Activated naive CD8-positive, alpha-beta T cell treated with anti-CD3 and anti-CD28 coated beads for 36 hours (primary cell): ENCODE measurements around the gene PARP8. TPM values are rescaled to one million over a fixed set of nuclear protein-coding genes. Genes with fewer than 3 reads are reported as not detected.
"Not testable (repeated sequence)": the region's sequence is repeated elsewhere in the genome, so short reads cannot be mapped to it uniquely, and the experiment has no call there.

Experiments used
- DNase-seq: peaks from one replicate; pipeline ENCODE4 v3.0.0; 2021
- H3K27ac Mint-ChIP-seq: one replicate; pipeline ENCODE4 v1.8.0; 2022; ENCODE audit warnings: mild to moderate bottlenecking, moderate library complexity, mixed read lengths
- H3K27me3 Mint-ChIP-seq: one replicate; pipeline ENCODE4 v1.8.0; 2022; ENCODE audit warnings: mild to moderate bottlenecking, mixed read lengths
- H3K36me3 Mint-ChIP-seq: one replicate; pipeline ENCODE4 v1.8.0; 2021; ENCODE audit warnings: mild to moderate bottlenecking, mixed read lengths
- H3K4me1 Mint-ChIP-seq: one replicate; pipeline ENCODE4 v1.8.0; 2021; ENCODE audit warnings: mixed read lengths
- H3K4me3 Mint-ChIP-seq: one replicate; pipeline ENCODE4 v1.8.0; 2022; ENCODE audit warnings: mild to moderate bottlenecking, moderate library complexity, mixed read lengths
- H3K9me3 Mint-ChIP-seq: one replicate; pipeline ENCODE4 v1.8.0; 2022; ENCODE audit warnings: mixed read lengths
- total RNA-seq, 2 experiments: library from RNA; stranded (reverse); gene quantifications; one replicate each; pipeline ENCODE4 v1.2.3, GENCODE V29; 2021

The PARP8 gene
- total RNA-seq, 2 experiments from 2014 or later = 41.0 to 43.6 TPM

DNA sequence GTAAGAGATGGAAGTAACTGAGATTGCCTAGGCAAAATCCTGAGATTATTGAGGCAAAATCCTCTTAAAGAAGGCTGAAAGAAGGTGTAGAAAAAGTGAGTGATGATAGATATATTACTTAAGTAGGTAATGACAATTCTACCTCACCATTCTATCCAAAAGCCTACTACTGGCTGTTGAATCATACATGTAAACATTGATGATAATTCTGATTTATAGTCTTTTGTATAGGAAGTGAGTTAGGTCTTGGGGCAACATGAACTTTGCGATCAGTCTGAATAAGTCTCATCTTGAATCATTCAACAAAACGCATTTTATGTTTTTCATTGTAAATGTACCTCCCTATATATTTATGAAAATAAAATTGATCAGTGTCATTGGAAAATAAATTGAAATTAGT, 99.6 kb downstream of the PARP8 start:
- no peaks in the 10 kb centered on the region for H3K27me3 Mint-ChIP-seq
- no peak overlapping the region for H3K27ac Mint-ChIP-seq
- no peaks in the 10 kb centered on the region for H3K9me3 Mint-ChIP-seq
- H3K4me3 Mint-ChIP-seq = no peak overlapping the region
- DNase-seq = no peak
- H3K36me3 Mint-ChIP-seq = peaks cover 26% of the 10 kb centered on the region
- H3K4me1 Mint-ChIP-seq = peaks cover 29% of the 10 kb centered on the region

DNA sequence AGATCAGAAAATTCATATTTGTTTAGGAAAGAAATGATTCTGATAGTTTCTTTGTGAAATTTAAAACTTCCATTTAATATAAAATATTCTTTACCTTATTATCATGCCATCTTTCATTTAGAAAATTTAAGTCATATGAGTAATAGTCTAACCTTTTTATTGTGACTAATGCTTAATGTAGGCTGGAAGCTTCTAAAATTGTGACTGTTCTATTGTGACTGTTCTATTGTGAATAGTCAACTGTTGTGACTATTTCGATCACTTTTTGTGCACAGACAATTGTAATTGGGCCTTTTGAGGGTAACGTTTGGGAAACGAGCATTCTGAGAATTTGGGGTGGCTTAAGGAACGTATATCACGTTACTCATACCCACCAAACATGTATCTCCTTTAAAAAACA, 100.0 kb downstream of the PARP8 start:
- no peak overlapping the region for H3K4me3 Mint-ChIP-seq
- no peaks in the 10 kb centered on the region for H3K27me3 Mint-ChIP-seq
- DNase-seq = no peak
- peaks cover 29% of the 10 kb centered on the region for H3K4me1 Mint-ChIP-seq
- peaks cover 26% of the 10 kb centered on the region for H3K36me3 Mint-ChIP-seq
- H3K9me3 Mint-ChIP-seq = no peaks in the 10 kb centered on the region
- H3K27ac Mint-ChIP-seq = no peak overlapping the region

DNA sequence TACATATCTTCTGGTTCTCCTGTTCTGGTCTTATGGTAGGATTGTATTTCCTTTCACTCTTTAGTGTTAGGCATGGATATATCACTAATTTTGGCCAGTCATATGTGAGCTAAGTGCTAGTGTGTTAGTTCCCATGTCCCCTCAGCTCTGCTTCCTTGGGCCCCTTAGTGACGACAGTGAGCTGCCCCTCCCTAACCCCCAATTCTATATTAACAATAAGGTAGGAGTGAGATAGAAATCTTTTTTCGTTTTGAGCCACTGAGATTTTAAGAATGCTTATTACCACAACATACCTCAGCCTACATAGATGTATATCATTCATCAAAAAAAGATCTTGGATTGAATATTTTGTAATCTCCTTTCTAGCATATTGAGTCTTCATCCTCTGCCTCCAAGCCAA, 100.5 kb downstream of the PARP8 start:
- Mint-ChIP-seq H3K27me3 (no peaks in the 10 kb centered on the region), H3K4me1 (peaks cover 29% of the 10 kb centered on the region), H3K4me3 (no peak overlapping the region), H3K27ac (no peak overlapping the region), H3K36me3 (peaks cover 29% of the 10 kb centered on the region), H3K9me3 (peaks cover 2% of the 10 kb centered on the region)
- DNase-seq = no peak

DNA sequence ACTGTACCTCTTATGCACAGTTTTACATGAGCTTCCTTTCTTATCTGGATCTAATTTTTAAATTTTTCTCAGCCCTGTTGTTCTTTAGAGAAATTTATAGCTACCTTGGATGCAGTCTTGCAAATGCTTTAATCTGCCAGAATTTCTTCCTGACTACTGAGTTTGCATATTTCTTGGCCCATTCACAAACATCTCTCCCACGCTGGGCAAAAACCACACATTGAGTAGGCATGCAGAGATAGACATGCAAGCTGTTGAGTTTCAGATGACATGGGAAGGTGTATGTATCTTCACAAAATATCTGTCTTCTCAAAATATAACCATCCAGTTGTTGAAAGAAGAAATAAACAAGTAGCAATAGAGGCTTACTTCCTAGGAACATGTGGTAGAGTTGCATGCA, 101.2 kb downstream of the PARP8 start:
- H3K4me1 Mint-ChIP-seq = peaks cover 29% of the 10 kb centered on the region
- H3K9me3 Mint-ChIP-seq = peaks cover 3% of the 10 kb centered on the region
- H3K27me3 Mint-ChIP-seq = no peaks in the 10 kb centered on the region
- H3K36me3 Mint-ChIP-seq = peaks cover 31% of the 10 kb centered on the region
- H3K27ac Mint-ChIP-seq = no peak overlapping the region
- no peak overlapping the region for H3K4me3 Mint-ChIP-seq
- DNase-seq = no peak

DNA sequence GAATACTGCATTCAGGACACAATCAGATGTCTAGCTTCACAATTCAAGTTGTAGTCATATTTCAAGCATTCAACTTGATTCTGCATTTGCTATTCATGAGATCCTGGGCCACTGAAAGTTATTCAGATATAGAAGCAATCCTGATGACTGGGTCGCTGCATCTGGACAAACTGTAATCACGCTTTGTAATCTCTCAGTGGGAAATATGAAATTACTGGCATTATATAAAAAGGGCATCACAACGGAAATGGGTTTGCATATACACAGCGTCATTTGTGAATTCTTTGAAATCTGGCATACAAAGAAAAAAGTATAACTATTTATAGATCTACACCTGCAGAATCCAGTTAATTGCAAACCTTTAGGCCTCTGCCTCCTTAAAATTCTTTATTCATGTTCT, 102.2 kb downstream of the PARP8 start:
- no peak overlapping the region for H3K27ac Mint-ChIP-seq
- no peaks in the 10 kb centered on the region for H3K27me3 Mint-ChIP-seq
- H3K4me3 Mint-ChIP-seq = no peak overlapping the region
- peaks cover 10% of the 10 kb centered on the region for H3K9me3 Mint-ChIP-seq
- H3K36me3 Mint-ChIP-seq = peaks cover 39% of the 10 kb centered on the region
- H3K4me1 Mint-ChIP-seq = peaks cover 29% of the 10 kb centered on the region
- DNase-seq = no peak

DNA sequence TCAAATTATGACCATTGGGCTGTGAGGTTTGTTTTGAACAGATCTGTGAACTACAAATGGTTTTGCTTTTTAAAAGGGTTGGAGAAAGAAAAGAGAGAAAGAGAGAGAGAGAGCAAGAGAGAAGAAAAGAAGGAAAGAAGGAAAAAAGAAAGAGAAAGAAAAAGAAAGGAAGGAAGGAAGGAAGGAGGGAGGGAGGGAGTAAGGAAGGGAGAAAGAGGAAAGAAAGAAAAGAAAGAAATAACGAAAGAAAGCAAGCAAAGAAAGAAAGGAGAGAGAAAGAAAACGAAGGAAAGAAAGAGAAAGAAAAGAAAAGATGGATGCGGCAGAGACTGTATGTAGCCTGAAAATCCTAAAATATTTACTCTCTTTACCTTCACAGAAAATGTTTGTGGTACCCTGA, 104.0 kb downstream of the PARP8 start:
- Mint-ChIP-seq H3K27me3 (no peaks in the 10 kb centered on the region), H3K4me3 (no peak overlapping the region), H3K9me3 (peaks cover 15% of the 10 kb centered on the region), H3K27ac (peak overlapping the region; percentile 47), H3K36me3 (peaks cover 49% of the 10 kb centered on the region), H3K4me1 (peaks cover 27% of the 10 kb centered on the region)
- no peak for DNase-seq

DNA sequence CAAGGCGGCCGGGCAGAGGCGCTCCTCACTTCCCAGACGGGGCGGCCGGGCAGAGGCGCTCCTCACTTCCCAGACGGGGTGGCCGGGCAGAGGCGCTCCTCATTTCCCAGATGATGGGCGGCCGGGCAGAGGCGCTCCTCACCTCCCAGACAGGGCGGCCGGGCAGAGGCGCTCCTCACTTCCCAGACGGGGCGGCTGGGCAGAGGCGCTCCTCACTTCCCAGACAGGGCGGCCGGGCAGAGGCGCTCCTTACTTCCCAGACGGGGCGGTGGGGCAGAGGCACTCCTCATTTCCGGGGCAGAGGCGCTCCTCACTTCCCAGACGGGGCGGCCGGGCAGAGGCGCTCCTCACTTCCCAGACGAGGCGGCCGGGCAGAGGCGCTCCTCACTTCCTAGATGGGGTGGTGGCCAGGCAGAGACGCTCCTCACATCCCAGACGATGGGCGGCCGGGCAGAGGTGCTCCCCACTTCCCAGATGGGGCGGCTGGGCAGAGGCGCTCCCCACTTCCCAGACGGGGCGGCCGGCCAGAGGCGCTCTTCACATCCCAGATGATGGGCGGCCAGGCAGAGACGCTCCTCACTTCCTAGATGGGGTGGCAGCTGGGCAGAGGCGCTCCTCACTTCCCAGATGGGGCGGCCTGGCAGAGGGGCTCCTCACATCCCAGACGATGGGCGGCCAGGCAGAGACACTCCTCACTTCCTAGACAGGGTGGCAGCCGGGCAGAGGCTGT, 108.2 kb downstream of the PARP8 start:
- H3K4me3 Mint-ChIP-seq, H3K27ac Mint-ChIP-seq, H3K27me3 Mint-ChIP-seq, DNase-seq: not testable (repeated sequence)
- Mint-ChIP-seq H3K9me3 (peaks cover 15% of the 10 kb centered on the region), H3K4me1 (peaks cover 11% of the 10 kb centered on the region), H3K36me3 (peaks cover 61% of the 10 kb centered on the region)

DNA sequence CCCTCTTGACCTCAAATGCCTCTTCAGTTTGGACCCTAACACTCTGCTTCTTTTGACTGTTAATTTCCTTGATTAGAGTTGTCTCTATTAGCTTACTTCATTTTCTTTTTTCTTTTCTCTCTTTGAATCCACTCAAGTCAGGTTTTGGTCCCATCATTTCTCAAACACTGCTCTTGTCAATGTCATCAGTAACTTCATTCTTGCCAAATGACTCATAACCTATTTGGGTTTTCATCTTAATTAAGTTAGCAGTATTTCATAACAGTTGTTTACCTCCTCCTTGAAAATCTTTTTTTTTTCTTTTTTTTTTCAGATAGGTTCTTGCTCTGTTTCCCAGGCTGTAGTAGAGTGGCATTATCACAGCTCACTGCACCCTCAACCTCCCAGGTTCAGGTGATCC, 119.6 kb downstream of the PARP8 start:
- H3K27ac Mint-ChIP-seq = peak overlapping the region; percentile 3
- peaks cover 2% of the 10 kb centered on the region for H3K9me3 Mint-ChIP-seq
- H3K4me3 Mint-ChIP-seq = no peak overlapping the region
- H3K36me3 Mint-ChIP-seq = peaks cover 44% of the 10 kb centered on the region
- no peak for DNase-seq
- H3K4me1 Mint-ChIP-seq = peaks cover 3% of the 10 kb centered on the region
- H3K27me3 Mint-ChIP-seq = no peaks in the 10 kb centered on the region

DNA sequence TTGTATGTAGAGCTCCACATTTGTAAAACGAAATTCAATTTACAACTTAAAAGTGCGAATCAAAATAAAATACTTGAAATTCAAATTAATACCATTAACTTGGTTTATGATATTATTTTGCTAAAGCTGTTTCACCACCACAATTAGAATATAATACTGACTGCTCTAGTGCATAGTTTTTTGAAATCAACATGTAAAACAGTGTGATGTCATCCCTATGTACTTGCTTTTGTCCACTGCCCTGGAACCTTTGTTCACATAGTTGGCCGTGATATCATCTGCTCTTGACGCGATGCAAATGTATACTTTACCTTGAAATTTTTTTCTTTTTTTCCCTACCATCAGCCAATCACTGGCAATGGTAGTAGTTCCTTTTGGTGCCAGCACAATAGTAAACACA, 125.4 kb downstream of the PARP8 start:
- H3K36me3 Mint-ChIP-seq = peaks cover 38% of the 10 kb centered on the region
- no peak overlapping the region for H3K27ac Mint-ChIP-seq
- H3K27me3 Mint-ChIP-seq = no peaks in the 10 kb centered on the region

DNA sequence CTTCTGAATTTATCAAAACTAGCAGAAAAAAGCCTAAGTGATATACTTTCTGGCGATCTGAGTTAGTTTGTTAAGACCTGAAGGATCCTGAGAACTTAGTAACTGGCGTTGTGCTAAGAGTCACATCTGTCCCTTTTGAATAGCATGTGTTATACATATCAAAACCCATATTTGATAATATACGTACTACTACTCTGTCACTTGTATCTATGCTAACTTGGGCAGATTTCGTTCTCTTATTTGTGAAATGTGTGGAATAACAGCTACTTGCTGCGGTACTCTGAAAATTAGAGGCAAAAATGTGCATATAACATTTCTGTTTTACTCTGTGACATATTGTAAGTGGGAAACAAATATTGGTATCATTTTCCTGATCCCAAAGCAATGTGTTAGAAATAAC, 126.4 kb downstream of the PARP8 start:
- DNase-seq = no peak
- Mint-ChIP-seq H3K4me3 (no peak overlapping the region), H3K27me3 (no peaks in the 10 kb centered on the region), H3K9me3 (no peaks in the 10 kb centered on the region), H3K27ac (no peak overlapping the region), H3K36me3 (peaks cover 35% of the 10 kb centered on the region), H3K4me1 (no peaks in the 10 kb centered on the region)

More for the DNA sequence above, 125.4 kb downstream of the PARP8 start:
- H3K9me3 Mint-ChIP-seq = no peaks in the 10 kb centered on the region
- no peak for DNase-seq
- H3K4me3 Mint-ChIP-seq = no peak overlapping the region
- no peaks in the 10 kb centered on the region for H3K4me1 Mint-ChIP-seq

DNA sequence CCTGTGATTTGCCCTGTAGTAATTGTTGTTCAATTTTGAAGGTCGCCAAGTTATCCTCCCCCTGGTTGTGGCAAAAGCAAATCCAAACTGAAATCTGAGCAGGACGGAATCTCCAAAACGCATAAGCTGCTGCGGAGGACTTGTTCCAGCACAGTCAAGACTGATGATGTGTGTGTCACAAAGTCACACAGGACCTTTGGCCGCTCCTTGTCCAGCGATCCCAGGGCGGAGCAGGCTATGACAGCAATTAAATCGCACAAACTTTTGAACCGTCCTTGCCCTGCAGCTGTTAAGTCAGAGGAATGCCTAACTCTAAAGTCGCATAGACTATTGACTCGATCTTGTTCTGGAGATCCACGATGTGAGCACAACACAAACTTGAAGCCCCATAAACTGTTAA, 128.4 kb downstream of the PARP8 start:
- DNase-seq = no peak
- no peak overlapping the region for H3K27ac Mint-ChIP-seq

DNA sequence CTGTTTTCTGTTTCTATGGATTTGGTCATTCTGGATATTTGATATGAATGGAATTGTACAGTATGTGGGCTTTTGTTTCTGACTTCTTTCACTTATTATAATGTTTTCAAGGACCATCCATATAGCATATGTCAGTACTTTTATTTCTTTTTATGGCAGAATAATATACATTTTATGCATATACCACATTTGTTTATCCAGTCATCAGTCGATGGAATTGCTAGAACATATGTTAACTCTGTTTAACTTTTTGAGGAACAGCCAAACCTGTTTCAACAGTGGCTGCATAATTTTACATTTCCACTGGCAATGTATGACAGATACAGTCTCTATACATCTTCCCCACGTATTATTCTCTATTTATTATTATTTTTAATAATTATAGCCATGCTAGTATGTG, 131.6 kb downstream of the PARP8 start:
- no peak for DNase-seq
- peaks cover 57% of the 10 kb centered on the region for H3K36me3 Mint-ChIP-seq
- H3K4me3 Mint-ChIP-seq = no peak overlapping the region
- no peaks in the 10 kb centered on the region for H3K27me3 Mint-ChIP-seq
- peaks cover 4% of the 10 kb centered on the region for H3K4me1 Mint-ChIP-seq
- peaks cover 15% of the 10 kb centered on the region for H3K9me3 Mint-ChIP-seq
- no peak overlapping the region for H3K27ac Mint-ChIP-seq

More for the DNA sequence above, 128.4 kb downstream of the PARP8 start:
- H3K4me1 Mint-ChIP-seq = no peaks in the 10 kb centered on the region
- H3K9me3 Mint-ChIP-seq = peaks cover 4% of the 10 kb centered on the region
- H3K27me3 Mint-ChIP-seq = no peaks in the 10 kb centered on the region
- no peak overlapping the region for H3K4me3 Mint-ChIP-seq
- peaks cover 46% of the 10 kb centered on the region for H3K36me3 Mint-ChIP-seq

DNA sequence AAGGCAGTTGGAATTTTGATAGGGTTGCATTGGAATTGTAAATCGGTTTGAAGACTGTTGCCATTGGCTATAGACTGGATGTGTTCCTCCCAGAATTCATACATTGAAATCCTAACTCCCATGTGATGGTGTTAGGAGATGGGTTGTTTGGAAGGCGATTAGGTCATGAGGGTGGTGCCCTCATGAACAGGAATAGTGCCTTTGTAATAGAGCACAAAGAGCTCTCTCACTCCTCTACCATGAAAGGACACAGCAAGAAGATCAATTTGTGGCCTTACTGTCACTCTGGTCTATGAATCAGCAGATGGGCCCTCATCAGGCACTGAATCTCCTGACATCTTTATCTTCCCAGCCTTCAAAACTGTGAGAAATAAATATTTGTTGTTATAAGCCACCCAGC, 133.2 kb downstream of the PARP8 start:
- peaks cover 25% of the 10 kb centered on the region for H3K9me3 Mint-ChIP-seq
- H3K4me1 Mint-ChIP-seq = peaks cover 5% of the 10 kb centered on the region
- no peaks in the 10 kb centered on the region for H3K27me3 Mint-ChIP-seq
- H3K36me3 Mint-ChIP-seq = peaks cover 70% of the 10 kb centered on the region
- no peak for DNase-seq
- H3K27ac Mint-ChIP-seq = no peak overlapping the region
- H3K4me3 Mint-ChIP-seq = no peak overlapping the region

DNA sequence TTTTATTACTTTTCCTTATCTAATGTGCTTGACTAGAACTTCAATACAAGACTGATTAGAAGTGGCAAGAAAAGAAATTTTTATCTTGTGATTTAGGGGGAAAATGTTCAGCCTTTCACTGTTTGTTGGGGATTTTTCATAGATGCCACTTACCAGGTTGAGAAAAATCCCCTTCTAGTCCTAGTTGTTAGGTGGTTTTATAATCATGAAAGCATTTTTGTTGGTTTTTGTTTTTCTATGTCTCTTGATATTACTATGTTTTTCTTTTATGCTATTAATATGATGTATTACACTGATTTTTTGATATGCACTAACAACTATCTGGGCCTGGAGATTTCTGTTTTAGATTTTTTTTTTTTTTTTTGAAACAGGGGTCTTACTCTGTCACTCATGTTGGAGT, 134.0 kb downstream of the PARP8 start:
- no peak for DNase-seq
- peaks cover 65% of the 10 kb centered on the region for H3K36me3 Mint-ChIP-seq
- peaks cover 25% of the 10 kb centered on the region for H3K9me3 Mint-ChIP-seq
- no peak overlapping the region for H3K4me3 Mint-ChIP-seq
- H3K4me1 Mint-ChIP-seq = peaks cover 10% of the 10 kb centered on the region
- H3K27me3 Mint-ChIP-seq = no peaks in the 10 kb centered on the region
- H3K27ac Mint-ChIP-seq = no peak overlapping the region

DNA sequence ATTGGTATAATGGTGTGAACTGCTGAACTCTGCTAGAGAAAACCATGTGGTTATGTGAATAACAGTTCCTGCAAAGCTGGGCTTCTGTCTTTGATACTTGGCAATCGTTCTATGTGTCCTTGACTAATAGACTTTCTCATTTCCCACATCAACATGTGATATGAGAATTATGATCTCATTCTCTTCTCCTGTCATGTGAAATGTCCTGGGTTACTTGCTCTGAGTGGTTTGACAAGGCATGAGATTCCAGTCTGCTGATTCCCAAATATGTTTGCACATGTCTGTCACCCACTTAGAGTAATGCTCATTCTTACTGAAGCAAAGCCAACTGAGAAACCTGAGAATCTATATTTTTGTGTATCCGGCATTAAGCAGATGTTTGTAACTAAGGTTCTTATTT, 141.2 kb downstream of the PARP8 start:
- DNase-seq = no peak
- H3K9me3 Mint-ChIP-seq = peaks cover 29% of the 10 kb centered on the region
- H3K27me3 Mint-ChIP-seq = no peaks in the 10 kb centered on the region
- no peak overlapping the region for H3K27ac Mint-ChIP-seq
- H3K4me1 Mint-ChIP-seq = peaks cover 22% of the 10 kb centered on the region
- peaks cover 64% of the 10 kb centered on the region for H3K36me3 Mint-ChIP-seq
- H3K4me3 Mint-ChIP-seq = no peak overlapping the region

DNA sequence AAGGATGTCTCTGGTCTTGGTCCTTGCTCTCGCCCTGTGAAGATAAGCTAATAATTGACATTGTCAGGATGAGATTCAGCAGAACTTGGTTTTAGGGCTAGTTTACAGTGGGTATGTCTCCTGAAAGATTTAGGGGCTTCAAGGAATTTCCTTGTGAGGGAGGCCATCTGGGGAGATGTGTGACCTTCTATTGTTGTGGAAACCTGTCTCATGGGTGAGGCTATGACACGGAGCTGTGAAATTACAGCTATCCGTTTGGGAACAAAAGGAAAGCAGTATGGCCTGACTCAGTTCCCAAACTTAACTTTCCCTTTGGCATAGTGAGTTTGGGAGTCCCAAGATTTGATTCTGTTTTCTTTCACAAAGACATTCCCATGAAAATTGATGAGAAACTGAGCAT, 142.0 kb downstream of the PARP8 start:
- no peak for DNase-seq
- H3K9me3 Mint-ChIP-seq = peaks cover 22% of the 10 kb centered on the region
- H3K4me3 Mint-ChIP-seq = no peak overlapping the region
- peaks cover 61% of the 10 kb centered on the region for H3K36me3 Mint-ChIP-seq
- peaks cover 22% of the 10 kb centered on the region for H3K4me1 Mint-ChIP-seq
- no peak overlapping the region for H3K27ac Mint-ChIP-seq
- no peaks in the 10 kb centered on the region for H3K27me3 Mint-ChIP-seq
